Measurements from ENCODE around the gene CCR1. TPM values are rescaled to one million over a fixed set of nuclear protein-coding genes. Genes with fewer than 3 reads are reported as not detected.

Gene CCR1
- total and polyA plus RNA-seq, 2 donors from 2014 or later, result 7.4 to 13.8 TPM

- Histone ChIP-seq H3K27ac (ENCODE audit: low read depth in 2 of 2, low read length in 2 of 2) (no peak overlapping the region), H3K36me3 (ENCODE audit: control insufficient read depth in 2 of 3, insufficient read depth in 3 of 3, low read length in 3 of 3) (peaks cover 0 to 7% (median 0%) of the 10 kb centered on the region in 3 donors), H3K9ac (ENCODE audit: low read length in 3 of 3) (no peak overlapping the region), H3K9me3 (ENCODE audit: control insufficient read depth in 2 of 3, insufficient read depth in 1 of 3, low read length in 3 of 3) (no peaks in the 10 kb centered on the region), H3K27me3 (ENCODE audit: control insufficient read depth, insufficient read depth, low read length) (no peaks in the 10 kb centered on the region), H3K4me3 (ENCODE audit: low read length in 3 of 3) (peak overlapping the region in 1 of 3 donors; percentile 21), H3K4me1 (ENCODE audit: control insufficient read depth in 2 of 3, insufficient read depth in 2 of 3, low read depth in 1 of 3, low read length in 3 of 3) (peaks cover 0 to 3% (median 0%) of the 10 kb centered on the region in 3 donors)
- no peak for FAIRE-seq
- TF ChIP-seq CTCF (IDR thresholded peaks at IDR 0.05; ENCODE audit: borderline replicate concordance, extremely low read depth, insufficient read depth), result no peak
- intact Hi-C loops (cut with DNase I), result loop anchor here (10.0 kb wide), 1 partner anchor 111 kb away; no protein-coding TSS in a partner anchor
- no peak for DNase-seq
These were observed 2.7 kb downstream of the CCR1 start for GRCh38 chr3:46205286-46205960.

- Histone ChIP-seq H3K27ac (ENCODE audit: low read depth in 2 of 2, low read length in 2 of 2) (no peak overlapping the region), H3K36me3 (ENCODE audit: control insufficient read depth in 2 of 3, insufficient read depth in 3 of 3, low read length in 3 of 3) (peaks cover 0 to 7% (median 0%) of the 10 kb centered on the region in 3 donors)
These were observed 4.4 kb downstream of the CCR1 start for GRCh38 chr3:46203681-46204080.

GRCh38 chr3:46202535-46202934, 5.6 kb downstream of the CCR1 start:
- TF ChIP-seq CTCF (IDR thresholded peaks at IDR 0.05; ENCODE audit: borderline replicate concordance, extremely low read depth, insufficient read depth), result no peak

More at GRCh38 chr3:46203681-46204080, 4.4 kb downstream of the CCR1 start:
- no peak overlapping the region for H3K4me3 ChIP-seq (ENCODE audit: low read length in 3 of 3)
- peaks cover 0 to 3% (median 0%) of the 10 kb centered on the region in 3 donors for H3K4me1 ChIP-seq (ENCODE audit: control insufficient read depth in 2 of 3, insufficient read depth in 2 of 3, low read depth in 1 of 3, low read length in 3 of 3)
- FAIRE-seq (no peak), DNase-seq (no peak)
- no peak for TF ChIP-seq CTCF (IDR thresholded peaks at IDR 0.05; ENCODE audit: borderline replicate concordance, extremely low read depth, insufficient read depth)
- no peaks in the 10 kb centered on the region for H3K27me3 ChIP-seq (ENCODE audit: control insufficient read depth, insufficient read depth, low read length)
- intact Hi-C loops (cut with DNase I), result loop anchor here (10.0 kb wide), 1 partner anchor 109 kb away; no protein-coding TSS in a partner anchor
- no peaks in the 10 kb centered on the region for H3K9me3 ChIP-seq (ENCODE audit: control insufficient read depth in 2 of 3, insufficient read depth in 1 of 3, low read length in 3 of 3)
- no peak overlapping the region for H3K9ac ChIP-seq (ENCODE audit: low read length in 3 of 3)

More at GRCh38 chr3:46202535-46202934, 5.6 kb downstream of the CCR1 start:
- Histone ChIP-seq H3K27me3 (ENCODE audit: control insufficient read depth, insufficient read depth, low read length) (no peaks in the 10 kb centered on the region), H3K36me3 (ENCODE audit: control insufficient read depth in 2 of 3, insufficient read depth in 3 of 3, low read length in 3 of 3) (peaks cover 0 to 7% (median 0%) of the 10 kb centered on the region in 3 donors), H3K4me3 (ENCODE audit: low read length in 3 of 3) (no peak overlapping the region), H3K27ac (ENCODE audit: low read depth in 2 of 2, low read length in 2 of 2) (no peak overlapping the region), H3K9ac (ENCODE audit: low read length in 3 of 3) (no peak overlapping the region), H3K4me1 (ENCODE audit: control insufficient read depth in 2 of 3, insufficient read depth in 2 of 3, low read depth in 1 of 3, low read length in 3 of 3) (peaks cover 0 to 3% (median 0%) of the 10 kb centered on the region in 3 donors), H3K9me3 (ENCODE audit: control insufficient read depth in 2 of 3, insufficient read depth in 1 of 3, low read length in 3 of 3) (peaks cover 0 to 5% (median 0%) of the 10 kb centered on the region in 3 donors)
- DNase-seq (no peak), FAIRE-seq (no peak)
- intact Hi-C loops (cut with DNase I), result loop anchor here (10.0 kb wide), 1 partner anchor 108 kb away; no protein-coding TSS in a partner anchor
